ENCODE results near the gene CCDC15.

Gene CCDC15, protein sequence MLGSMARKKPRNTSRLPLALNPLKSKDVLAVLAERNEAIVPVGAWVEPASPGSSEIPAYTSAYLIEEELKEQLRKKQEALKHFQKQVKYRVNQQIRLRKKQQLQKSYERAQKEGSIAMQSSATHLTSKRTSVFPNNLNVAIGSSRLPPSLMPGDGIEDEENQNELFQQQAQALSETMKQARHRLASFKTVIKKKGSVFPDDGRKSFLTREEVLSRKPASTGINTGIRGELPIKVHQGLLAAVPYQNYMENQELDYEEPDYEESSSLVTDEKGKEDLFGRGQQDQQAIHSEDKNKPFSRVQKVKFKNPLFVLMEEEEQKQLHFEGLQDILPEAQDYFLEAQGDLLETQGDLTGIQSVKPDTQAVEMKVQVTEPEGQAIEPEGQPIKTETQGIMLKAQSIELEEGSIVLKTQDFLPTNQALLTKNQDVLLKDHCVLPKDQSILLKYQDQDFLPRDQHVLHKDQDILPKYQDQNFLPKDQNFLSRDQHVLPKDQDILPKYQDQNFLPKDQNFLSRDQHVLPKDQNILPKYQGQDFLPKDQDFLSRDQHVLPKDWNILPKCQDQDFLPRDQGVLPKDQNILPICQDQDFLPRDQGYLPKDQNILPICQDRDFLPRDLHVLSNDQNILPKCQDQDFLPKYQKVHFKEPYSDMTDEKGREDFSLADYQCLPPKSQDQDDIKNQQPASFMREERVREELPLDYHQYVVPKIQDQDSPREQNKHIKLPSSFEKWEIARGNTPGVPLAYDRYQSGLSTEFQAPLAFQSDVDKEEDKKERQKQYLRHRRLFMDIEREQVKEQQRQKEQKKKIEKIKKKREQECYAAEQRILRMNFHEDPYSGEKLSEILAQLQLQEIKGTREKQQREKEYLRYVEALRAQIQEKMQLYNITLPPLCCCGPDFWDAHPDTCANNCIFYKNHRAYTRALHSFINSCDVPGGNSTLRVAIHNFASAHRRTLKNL

GRCh38 chr11:124953753-124954589 is at the start of gene CCDC15:
CCDC15 (plus strand) TSS chr11:124954202; CDS start chr11:124954733, 531 bp downstream.
- DNase-seq = peak; percentile 85

DNA sequence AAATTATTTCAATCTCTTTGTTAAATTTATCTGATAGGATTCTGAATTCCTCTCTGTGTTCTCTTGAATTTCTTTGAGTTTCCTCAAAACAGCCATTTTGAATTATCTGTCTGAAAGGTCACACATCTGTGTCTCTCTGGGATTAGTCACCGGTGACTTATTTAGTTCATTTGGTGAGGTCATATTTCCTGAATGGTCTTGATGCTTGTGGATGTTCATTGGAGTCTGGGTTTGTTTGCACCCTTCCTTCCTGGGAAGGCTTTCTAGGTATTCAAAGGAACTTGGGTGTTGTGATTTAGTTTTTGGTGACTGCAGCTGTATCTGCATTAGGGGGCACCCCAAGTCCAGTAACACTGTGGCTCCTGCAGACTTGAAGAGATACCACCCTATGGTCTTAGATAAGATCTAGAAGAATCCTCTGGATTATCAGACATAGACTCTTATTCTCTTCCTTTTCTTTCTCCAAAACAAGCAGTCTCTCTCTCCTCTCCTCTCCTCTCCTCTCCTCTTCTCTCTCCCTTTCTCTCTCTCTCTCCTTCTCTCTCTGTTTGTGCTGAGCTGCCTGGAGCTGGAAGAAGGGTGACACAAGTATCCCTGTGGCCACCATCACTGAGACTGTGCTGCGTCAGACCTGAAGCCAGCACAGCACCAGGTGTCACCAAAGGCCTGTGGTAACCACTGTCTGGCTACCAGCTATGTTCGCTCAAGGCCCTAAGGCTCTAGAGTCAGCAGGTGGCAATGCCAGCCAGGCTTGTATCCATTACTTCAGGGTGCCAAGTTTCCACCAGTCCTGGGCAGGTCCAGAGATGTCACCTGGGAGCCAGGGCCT is 38.2 kb upstream of the CCDC15 start:
- DNase-seq = no peak

DNA sequence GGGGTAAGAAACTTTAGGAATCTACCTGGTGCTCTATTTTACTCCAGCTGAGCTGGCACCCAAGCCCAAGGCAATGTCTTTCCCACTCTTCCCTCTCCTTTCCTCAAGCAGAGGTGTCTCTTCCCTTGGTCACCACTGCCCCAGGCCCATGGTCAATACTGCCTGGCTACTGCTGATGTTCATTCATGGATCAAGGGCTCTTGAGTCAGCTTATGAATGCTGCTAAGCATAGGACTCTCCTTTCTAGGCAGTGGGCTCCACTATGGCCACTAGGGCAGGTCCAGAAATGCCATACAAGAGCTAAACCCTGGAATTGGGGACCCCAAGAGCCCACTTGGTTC is 37.7 kb upstream of the CCDC15 start:
- no peak for DNase-seq

DNA sequence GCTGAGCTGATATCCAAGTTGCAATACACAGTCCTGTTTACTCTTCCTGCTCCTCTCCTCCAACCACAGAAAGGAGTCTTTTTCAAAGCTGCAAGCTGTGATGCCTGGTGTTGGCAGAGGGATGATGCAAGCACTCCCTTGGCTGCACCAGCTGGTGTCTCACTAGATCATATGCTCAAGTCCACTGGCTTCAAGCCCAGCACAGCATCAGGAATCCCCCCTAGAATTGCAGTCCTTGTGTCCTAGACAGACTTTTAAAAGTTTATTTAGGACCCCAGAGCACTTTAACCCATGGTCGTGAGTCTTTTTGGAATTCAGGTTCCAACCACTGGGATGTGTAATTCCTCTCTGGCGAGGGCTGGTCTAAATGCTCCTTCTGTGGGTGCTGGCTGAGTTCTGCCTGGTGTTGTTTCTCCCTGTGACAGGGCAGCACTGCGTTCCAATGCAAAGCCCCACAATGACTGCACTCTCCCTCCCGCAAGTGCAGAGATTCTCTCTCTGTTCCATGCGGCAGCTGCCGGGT is 36.8 kb upstream of the CCDC15 start:
- peak; percentile 62 for DNase-seq

DNA sequence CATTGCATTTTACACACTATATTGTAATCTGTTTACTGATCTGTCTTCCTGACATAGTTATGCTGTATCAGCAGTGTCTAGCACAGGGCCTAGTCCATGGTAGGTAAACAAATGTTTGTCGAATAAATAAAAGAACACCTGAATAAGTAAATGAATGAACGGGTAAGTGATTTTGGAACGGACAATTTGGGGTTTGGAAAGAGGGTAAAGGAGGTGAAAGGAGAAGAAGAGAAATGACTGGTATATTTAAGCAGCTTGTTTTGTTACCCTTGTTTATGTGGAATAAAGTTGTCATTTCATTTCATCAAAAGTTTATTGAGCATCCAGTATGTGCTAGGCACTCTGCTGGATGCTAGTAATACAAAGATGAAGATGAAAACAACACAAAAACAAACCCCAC is 35.1 kb upstream of the CCDC15 start, which contains the start of gene HEPN1:
HEPN1 (plus strand) TSS at position 301 of the 400 bp plus-strand sequence.
- no peak for DNase-seq

DNA sequence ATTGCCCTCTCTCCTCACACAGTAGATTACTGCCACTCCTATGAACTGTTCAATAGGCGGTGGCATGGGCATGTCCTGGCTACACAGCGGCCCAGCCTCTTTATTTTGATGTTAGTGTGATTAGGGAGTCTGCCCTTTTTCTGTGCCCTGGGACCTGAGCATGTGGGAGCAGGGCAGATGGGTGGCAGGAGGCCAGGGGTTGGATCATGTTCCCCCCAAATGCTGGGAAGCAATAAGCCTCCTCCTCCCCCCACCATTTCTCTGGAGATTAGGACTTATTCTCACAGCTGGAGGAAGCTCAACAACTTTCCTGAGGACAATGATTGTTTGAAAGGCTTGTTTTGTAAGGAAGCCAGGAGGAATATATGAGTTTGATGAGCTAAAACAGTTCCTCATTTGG is 34.1 kb upstream of the CCDC15 start:
- peak; percentile 64 for DNase-seq

DNA sequence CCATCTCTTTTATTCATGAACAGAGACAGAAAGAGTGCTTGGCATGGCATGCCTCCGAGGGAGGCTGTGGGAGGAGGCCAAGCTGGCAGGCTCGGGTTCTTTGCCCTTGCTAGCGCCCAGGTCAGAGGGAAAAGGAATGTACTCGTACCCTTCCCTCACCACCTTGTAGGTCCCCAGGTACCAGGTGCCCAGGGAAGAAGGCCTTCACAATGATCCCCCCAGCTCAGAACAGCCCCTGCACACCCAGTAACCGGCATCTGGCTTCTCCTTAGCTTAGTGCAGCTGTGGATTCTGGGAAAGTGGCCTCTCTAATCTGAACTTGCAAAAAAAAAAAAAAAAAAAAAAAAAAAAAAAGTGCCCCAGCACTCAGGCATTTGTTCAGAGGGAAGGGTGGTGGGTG is 33.6 kb upstream of the CCDC15 start:
- no peak for DNase-seq

DNA sequence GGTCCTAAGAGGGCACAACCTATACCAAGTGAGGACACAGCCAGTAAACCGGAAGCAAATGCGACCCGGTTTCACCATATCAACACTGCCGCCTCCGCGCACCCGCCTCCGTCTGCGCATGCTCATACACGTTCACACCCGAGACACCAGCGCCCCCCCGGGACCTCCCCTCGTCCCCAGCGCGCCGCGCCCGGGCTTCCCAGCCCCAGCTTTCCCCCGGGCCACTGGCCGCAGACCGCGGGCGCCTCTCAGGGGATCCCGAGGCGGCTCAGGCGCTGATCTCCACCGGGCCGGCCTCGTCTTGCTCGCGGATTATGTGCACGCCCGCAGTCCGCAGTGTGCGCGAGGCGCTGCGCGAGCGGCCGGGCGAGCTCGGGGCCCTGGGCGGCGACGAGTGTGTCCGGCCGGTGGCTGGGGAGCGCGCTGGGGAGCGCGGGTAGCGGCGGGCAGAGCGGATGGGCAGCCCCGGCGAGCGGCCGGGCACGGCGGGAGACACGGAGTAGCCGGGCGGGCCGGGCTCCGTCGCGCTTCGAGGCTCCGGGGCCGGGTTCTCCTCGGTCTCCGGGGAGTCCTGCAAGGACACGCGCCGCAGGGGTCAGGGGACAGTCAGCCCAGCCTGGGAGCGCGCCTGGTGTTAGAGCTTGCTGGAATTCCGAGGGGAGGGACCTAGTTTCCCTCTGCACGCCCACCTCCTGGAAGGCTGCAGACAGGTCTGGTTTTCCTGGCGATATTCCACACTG is 33.0 kb upstream of the CCDC15 start:
- DNase-seq = peak; percentile 48

GRCh38 chr11:124922831-124923230 is 31.2 kb upstream of the CCDC15 start:
- no peak for DNase-seq

- DNase-seq = no peak
Measured at GRCh38 chr11:124923296-124923695, 30.7 kb upstream of the CCDC15 start.

GRCh38 chr11:124928942-124929665 is 24.9 kb upstream of the CCDC15 start:
- DNase-seq = no peak

GRCh38 chr11:124930799-124931198 is 23.2 kb upstream of the CCDC15 start:
- DNase-seq = no peak

DNA sequence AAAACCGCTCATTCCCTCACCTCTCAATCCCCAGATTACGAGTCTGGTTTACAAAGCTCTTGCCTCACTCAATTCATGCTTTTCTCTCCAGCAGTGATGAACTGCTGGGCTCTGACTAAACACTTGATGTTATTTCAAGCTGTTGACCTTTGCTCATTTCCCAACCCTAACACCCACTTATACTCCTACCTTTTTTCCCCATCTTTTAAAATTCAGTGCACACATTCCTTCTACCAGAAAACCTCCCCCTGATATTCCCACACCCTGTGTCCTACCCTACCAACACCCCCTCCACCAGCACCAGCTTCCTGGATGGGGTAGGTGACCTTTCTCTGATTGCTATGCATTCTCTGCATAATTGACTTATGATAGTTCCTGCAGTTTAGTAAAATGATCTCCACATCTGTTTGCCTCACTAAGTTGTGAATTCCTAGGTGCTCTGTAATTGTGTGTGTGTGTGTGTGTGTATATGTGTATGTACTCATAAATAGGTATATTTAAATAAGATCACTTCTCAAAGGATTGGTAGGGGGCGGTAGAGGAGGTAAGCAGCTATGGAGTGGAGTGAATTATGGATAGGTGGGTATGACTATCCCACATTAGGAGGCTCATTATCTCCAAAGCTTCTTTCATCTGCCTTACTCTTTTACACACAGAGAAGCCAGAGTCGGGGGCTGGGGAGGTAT is 19.0 kb upstream of the CCDC15 start:
- no peak for DNase-seq

- no peak for DNase-seq
Measured at GRCh38 chr11:124935548-124936514, 18.2 kb upstream of the CCDC15 start, which contains the start of gene HEPACAM. HEPACAM (minus strand) TSS chr11:124936047; CDS start chr11:124936006, 41 bp downstream.

DNA sequence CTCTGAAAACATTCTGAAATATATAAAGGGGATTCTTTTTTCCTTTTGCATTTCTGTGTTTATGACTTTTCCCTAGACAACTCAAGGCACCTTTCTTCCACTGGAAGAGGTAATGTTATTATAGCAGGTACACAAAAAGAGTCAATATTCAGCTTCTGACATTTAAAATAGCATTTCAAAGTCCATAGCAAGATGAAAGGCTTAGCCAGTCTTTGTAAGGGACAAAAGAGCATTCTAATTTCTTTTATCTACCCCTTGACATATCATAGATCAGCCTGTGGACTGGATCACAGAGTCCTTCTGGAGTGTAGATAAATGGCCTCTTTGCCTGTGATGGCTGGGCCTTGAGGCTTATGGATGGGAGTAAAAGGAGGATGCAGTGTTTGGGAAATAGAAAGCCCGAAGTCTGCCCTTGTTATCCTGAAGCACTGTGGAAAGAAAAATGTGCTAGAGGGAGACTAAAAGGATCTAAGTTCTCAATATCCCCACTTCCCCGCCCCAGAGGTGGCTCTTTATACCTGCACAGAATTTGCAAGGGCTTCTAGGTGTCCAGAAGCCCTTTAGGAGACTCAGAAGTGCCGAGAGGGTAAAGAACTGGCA is 16.6 kb upstream of the CCDC15 start:
- no peak for DNase-seq

GRCh38 chr11:124938206-124938765 is 15.7 kb upstream of the CCDC15 start:
- no peak for DNase-seq

- no peak for DNase-seq
Measured at GRCh38 chr11:124938970-124939369, 15.0 kb upstream of the CCDC15 start.
